ENCODE measurements around the gene HIVEP3.

The HIVEP3 gene

DNA sequence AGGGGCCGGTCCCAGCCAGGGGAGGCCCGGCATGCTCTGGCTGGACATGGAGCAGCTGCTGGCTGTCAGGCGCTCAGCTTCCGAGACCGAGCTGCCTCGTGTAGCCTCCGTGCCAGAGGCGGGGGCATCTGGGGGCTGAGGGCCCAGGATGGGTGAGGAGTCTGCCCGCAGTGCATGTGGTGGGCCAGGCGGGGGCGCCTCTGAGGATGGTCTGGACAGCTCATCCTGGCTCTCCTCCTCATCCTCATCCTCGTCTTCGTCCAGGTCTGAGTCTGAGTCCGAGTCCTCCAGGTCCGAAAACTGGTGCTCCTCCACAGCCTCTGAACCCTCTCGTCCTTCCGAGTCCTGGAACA lies 405.4 kb downstream of the HIVEP3 start:
- no peak for DNase-seq (ENCODE audit: low spot score)

DNA sequence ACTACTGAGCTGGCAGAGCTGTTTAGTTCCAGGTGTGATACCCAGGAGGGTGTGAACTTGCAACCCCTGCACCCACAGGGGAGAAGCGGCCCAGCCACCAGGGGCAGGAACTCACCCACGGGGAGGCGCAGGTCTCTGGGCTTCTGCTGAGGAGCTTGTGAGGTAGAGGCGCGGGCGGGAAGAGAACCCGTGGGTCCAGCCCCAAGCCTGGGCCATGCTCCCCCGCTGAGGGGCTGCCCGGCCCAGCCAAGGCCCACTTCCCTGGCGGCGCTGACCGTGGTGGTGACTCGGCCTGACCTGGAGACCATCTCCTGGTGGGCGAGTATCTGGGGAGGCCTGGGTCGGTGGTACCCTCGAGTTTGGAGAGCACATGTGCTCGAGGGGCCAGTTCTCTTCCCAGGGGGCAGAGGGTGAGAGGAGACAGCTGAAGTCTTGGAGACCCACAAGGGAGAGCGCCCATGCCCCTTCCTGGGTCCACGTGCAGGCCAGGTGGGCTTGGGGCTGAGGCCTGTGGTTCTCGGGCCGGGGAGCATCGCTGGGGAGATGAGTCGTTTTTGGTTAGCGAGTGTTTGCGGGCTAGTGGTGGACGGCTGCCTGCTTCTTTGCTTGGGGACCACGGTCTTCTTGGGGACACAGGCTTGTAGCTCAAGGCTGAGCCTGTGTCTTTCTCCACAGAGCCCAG lies 405.9 kb downstream of the HIVEP3 start:
- DNase-seq (ENCODE audit: low spot score): no peak

DNA sequence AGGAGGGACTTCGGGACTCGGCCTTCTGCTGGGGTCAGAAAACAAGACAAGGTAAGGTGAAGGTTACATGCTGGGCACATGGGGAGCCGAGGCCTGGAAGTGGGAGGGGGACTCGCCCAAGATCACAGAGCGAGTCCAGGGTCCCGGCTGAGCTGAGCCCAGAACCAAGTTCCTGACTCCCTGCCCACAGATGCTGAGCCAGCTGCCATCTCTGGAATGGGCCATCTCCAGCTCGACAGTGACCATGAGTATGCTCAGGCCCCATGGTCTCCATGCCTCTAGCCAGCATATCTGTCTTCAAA lies 407.5 kb downstream of the HIVEP3 start:
- no peak for DNase-seq (ENCODE audit: low spot score)

GRCh38 chr1:41510531-41511238 lies 408.0 kb downstream of the HIVEP3 start:
- no peak for DNase-seq (ENCODE audit: low spot score)

- no peak for DNase-seq (ENCODE audit: low spot score)
Observed at GRCh38 chr1:41509270-41509671, 409.5 kb downstream of the HIVEP3 start.

- DNase-seq (ENCODE audit: low spot score): peak; percentile 31
Observed at GRCh38 chr1:41508290-41508689, 410.4 kb downstream of the HIVEP3 start.

GRCh38 chr1:41507836-41508235 lies 410.9 kb downstream of the HIVEP3 start:
- no peak for DNase-seq (ENCODE audit: low spot score)

DNA sequence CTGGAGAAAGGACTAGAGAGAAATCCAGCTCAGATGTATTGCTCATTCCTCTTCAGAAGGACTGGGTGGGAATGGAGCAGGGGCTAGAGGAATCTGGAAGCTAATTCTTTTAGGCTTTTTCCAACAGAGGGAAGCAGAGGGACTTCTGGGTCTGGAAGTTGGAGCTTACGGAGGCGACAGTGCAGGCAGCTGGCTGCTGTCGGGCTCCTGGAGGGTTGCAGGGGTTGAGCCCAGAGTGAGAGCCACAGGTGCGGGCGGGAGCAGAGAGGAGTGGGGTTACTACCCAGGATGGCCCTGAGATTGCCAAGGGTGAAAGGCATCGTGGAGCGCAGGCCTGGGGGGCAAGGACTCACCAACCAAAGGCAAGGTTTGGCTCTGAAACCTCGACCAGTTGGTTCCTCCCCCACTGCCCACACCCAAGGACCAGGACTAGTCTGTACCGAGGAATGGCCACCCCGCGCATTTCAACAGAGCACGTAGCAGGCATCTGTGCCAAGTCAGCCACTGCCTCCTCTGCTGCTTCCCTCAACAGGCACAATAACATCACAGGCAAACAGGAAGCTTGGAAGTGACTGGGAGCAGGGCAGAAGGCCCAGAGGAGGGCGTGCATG lies 411.5 kb downstream of the HIVEP3 start:
- no peak for DNase-seq (ENCODE audit: low spot score)

- DNase-seq (ENCODE audit: low spot score): no peak
Observed at GRCh38 chr1:41504114-41505035, 414.3 kb downstream of the HIVEP3 start.

GRCh38 chr1:41503538-41504113 lies 415.1 kb downstream of the HIVEP3 start:
- no peak for DNase-seq (ENCODE audit: low spot score)

DNA sequence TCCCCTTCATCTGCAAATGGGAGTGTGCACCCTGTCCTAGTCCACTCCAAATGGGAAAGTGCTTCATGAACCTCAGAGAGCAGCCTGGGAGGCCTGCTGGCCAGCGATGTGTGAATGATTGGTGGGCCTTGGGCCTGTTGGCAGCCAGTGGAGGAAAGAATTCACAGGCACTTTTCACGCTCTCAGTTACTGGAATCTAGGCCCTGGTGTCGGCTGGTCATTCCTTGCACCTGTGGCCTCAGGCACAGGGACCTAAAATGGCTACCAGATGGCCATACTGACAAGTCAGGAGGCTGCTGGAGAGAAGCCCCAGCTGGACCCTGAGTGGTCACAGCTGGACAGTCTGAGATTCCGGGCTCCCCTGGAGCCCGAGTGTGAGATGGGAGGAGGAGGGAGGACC lies 415.8 kb downstream of the HIVEP3 start:
- DNase-seq (ENCODE audit: low spot score): no peak

DNA sequence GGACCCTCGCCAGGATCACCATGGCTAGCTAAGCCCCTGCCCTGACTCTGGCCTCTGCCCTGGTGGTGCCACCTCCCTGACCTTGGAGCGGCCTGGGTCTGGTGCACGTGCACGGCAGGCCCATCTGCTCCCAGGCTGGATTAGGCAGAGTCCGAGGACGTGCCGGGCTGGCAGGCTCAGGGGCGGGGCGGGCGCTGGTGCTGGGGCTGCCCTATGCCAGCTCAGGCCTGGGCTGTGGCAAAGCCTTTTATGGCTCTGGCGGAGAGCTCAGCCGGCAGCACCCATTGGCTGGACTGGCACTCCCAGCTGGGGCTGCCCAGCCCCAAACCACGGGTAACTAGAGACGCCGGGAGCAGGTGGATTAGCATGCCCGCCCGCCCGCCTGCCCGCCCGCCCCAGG lies 417.1 kb downstream of the HIVEP3 start:
- no peak for DNase-seq (ENCODE audit: low spot score)

DNA sequence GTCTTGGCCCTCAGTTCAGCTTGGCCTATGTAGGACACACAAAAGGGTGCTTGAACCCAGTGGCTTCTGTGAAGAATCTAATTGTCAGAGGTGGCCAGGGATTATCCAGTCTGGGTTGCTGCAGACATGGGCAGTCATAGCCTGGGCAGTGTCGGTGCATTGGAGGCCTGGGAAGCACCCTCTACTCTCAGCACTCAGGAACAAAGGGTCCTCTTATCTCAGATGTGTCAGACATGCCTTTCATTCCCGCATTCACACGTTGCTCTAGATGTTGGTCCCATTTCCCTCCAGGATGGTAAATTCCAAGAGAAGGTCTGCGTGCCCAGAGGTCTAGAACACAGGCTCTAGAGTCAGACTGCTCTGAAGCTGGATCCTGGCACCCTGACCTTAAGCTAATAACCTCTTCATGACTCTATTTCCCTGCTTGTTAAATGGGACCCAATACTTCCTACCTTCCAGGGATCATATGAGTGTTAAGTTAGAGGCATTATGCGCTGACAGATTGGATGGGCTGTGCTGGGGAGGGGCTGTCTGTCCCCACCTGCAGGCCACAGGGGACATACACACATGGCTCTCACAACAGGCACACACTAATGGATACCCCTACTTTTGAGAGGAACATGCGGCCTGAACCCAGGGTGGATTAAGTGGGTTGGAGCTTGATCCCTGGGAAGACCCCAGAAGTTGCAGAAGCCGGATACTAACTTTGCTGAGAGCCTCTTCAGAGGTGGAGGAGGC lies 417.8 kb downstream of the HIVEP3 start:
- DNase-seq (ENCODE audit: low spot score): no peak

- DNase-seq (ENCODE audit: low spot score): no peak
Observed at GRCh38 chr1:41500378-41500777, 418.3 kb downstream of the HIVEP3 start.

DNA sequence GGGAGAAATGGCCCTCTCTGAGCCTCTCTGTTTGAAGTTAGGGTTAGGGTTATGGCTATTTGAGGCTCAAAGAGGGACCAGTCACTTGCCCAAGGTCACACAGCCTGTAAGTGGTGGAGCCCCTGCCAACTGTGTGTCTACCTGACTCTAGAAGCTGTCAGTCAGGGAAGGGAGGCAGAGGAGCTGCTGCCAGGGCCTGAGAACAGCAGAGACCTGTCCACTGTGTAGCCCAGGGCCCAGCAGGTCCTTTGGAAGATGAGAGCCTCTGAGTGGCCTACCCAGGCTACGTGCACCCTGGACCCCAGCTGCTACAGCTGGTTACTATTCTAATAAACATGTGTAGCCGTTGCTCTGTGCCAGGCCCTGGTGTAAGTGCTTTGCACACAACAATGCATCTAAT lies 419.1 kb downstream of the HIVEP3 start:
- DNase-seq (ENCODE audit: low spot score): no peak

GRCh38 chr1:41498804-41499203 lies 419.9 kb downstream of the HIVEP3 start:
- DNase-seq (ENCODE audit: low spot score): no peak

GRCh38 chr1:41498391-41498790 lies 420.3 kb downstream of the HIVEP3 start:
- DNase-seq (ENCODE audit: low spot score): no peak

- no peak for DNase-seq (ENCODE audit: low spot score)
Observed at GRCh38 chr1:41497461-41498030, 421.2 kb downstream of the HIVEP3 start.

DNA sequence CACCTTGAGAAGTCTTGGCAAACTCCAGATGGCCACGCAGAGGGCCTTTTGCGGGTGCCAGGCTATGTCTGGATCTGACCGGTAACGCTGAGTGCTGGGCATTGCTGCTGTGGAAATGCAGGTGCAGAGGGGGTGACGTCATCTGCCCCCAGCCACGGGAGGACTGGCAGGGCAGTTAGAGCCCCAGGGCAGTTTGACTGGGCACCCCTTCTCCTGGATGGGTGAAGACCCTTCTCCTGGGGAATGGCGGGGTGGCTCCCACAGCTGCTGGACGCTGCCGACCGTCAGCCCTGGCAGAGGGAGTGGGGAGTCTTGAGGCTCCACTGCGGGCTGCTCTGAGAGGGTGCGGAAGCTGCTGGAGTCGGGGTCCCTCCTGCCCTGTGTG lies 421.7 kb downstream of the HIVEP3 start:
- DNase-seq (ENCODE audit: low spot score): no peak

DNA sequence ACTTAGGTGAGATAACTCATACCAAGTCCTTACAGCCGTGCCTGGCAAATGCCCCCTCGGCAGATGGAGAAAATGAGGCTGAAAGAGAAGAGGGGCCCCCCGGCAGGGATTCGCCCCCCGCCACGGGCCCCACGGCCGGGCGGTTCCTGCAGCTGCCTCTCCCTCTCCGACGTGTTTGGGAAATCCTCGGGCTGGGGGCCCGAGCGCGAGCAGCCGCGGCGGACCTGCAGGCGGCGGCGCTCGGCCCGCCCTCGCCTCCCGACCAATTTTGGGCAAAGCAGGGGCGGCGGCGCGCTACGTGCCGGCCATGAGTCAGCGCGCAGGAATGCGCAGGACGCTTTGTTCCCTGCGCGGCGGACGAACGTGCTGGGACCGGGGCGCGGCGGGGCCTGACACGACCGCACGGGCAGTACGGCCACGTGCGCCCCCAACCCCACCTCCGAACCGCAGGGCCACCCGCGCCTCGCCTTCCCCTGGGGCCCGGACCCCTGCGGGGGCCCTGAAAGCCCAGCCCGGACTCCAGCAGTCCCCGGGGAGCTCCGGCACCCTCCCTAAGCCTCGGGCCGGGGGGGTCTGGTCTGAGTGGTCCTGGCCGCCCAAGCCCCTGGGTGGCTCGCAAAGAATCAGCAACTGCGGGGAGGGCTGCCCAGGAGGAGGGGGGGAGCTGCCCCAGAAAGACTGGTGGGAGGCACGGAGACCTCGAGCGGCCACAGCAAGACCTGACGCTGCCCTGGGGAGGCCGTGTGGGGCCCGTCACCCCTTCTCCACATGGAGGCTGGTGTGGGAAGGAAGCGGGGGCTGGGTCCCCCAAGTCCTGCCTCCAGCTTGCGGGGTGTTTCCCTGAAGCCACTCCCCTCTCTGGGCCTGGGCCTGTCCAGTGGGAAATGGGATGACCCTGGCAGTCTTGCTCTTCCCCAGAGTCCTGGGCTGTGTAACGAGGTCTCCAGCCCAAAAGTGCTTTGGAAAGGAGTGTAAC lies 422.4 kb downstream of the HIVEP3 start:
- DNase-seq (ENCODE audit: low spot score): peak; percentile 47
